Aorta (tissue), 5 donors: ENCODE measurements around the gene TP63. TPM values are rescaled to one million over a fixed set of nuclear protein-coding genes. Genes with fewer than 3 reads are reported as not detected.
"Not testable (repeated sequence)": the region's sequence is repeated elsewhere in the genome, so short reads cannot be mapped to it uniquely, and the experiment has no call there.

ENCODE experiments used
- ATAC-seq: fragments of 200-7000 bp; cut with Tn5 transposase; one replicate; pipeline ENCODE4 v1.9.1; 2022; ENCODE audit warnings: moderate library complexity; ENCODE audit not compliant: low FRiP score
- DNase-seq, 2 donors: peaks; one replicate each; pipeline ENCODE4 v3.0.0-alpha.2; 2020
- H3K27ac ChIP-seq, 2 donors: one replicate each; pipeline ENCODE4 v1.5.1; 2013; ENCODE audit warnings: low read length in 2 of 2, mild to moderate bottlenecking in 2 of 2, moderate library complexity in 2 of 2, control low read depth in 1 of 2, inconsistent platforms in 1 of 2, low read depth in 1 of 2
- H3K27me3 ChIP-seq, 2 donors: one replicate each; pipeline ENCODE4 v1.6.1; 2013; ENCODE audit warnings: control low read depth in 1 of 2, low read length in 1 of 2, mild to moderate bottlenecking in 1 of 2, moderate library complexity in 1 of 2; ENCODE audit not compliant: insufficient read depth in 2 of 2, control insufficient read depth in 1 of 2
- H3K36me3 ChIP-seq, 2 donors: one replicate each; pipeline ENCODE4 v1.6.1; 2013; ENCODE audit warnings: control low read depth in 1 of 2, low read length in 1 of 2, mild to moderate bottlenecking in 1 of 2; ENCODE audit not compliant: insufficient read depth in 2 of 2, control insufficient read depth in 1 of 2
- H3K4me1 ChIP-seq, 2 donors: one replicate each; pipeline ENCODE4 v1.6.1; 2013; ENCODE audit warnings: low read length in 2 of 2, control low read depth in 1 of 2, mild to moderate bottlenecking in 1 of 2, moderate library complexity in 1 of 2; ENCODE audit not compliant: insufficient read depth in 2 of 2, control insufficient read depth in 1 of 2
- H3K4me3 ChIP-seq, 2 donors: one replicate each; pipeline ENCODE4 v1.5.1; 2013; ENCODE audit warnings: low read length in 2 of 2, control low read depth in 1 of 2, mild to moderate bottlenecking in 1 of 2
- H3K9me3 ChIP-seq: one replicate; pipeline ENCODE4 v1.6.1; 2013; ENCODE audit warnings: mild to moderate bottlenecking, low read length; ENCODE audit not compliant: control insufficient read depth
- WGBS, 2 donors: extraction: QIAGEN DNeasy Blood & Tissue Kit; methylation state at CpG; one replicate each; pipeline ENCODE4 v1.1.7; 2013; 5-methylcytosine and 5-hydroxymethylcytosine counted together
- intact Hi-C, 2 donors: fragments of 100-400 bp; cut with DNase I; formaldehyde crosslinking; loops; one replicate each; pipeline versions ENCODE4 v1.14.2 to v1.15.0; 2022
- polyA plus RNA-seq, 2 donors: library from polyadenylated mRNA; stranded (reverse); fragments of 200-250 nt; gene quantifications; one replicate each; pipeline ENCODE4 v1.2.3, GENCODE V29; 2013
- total RNA-seq, 2 donors: library from RNA; stranded (reverse); fragmentation: NEBNext Ultra II Directional; extraction: Animal tissue kit (Norgen Biotek cat#: 25700); gene quantifications; one replicate each; pipeline ENCODE4 v1.2.1, GENCODE V29; 2021
- donor health status: healthy with polysubstance abuse.
- donor health status: Bipolar disorder and iron deficiency.
- donor health status: DM: no; HTN: no; CAD: no.
- donor health status: DM: no; HTN: no; CAD: no.
- donor health status: DM: yes; HTN: yes; CAD: no.

Gene TP63
- total and polyA plus RNA-seq, 4 donors: 0.03 to 0.72 (median 0.34) TPM

- H3K4me3 ChIP-seq: no peak overlapping the region
- H3K9me3 ChIP-seq: no peaks in the 10 kb centered on the region
- DNase-seq (no peak), ATAC-seq (no peak)
- H3K36me3 ChIP-seq: no peaks in the 10 kb centered on the region
- no peak overlapping the region for H3K27ac ChIP-seq
- H3K27me3 ChIP-seq: no peaks in the 10 kb centered on the region
- 76 to 79% methylated on average over 1 of the region's 1 CpG for WGBS, 2 donors
- H3K4me1 ChIP-seq: no peaks in the 10 kb centered on the region
- intact Hi-C loops: no loop called here
Observed at GRCh38 chr3:189659571-189659970, 28.4 kb downstream of the TP63 start.

- H3K36me3 ChIP-seq: no peaks in the 10 kb centered on the region
- no peaks in the 10 kb centered on the region for H3K9me3 ChIP-seq
- DNase-seq (no peak), ATAC-seq (peak; percentile 68)
- H3K27ac ChIP-seq: no peak overlapping the region
- H3K4me1 ChIP-seq: no peaks in the 10 kb centered on the region
- 23 to 38% methylated on average over 1 of the region's 1 CpG for WGBS, 2 donors
- intact Hi-C loops: no loop called here
- no peak overlapping the region for H3K4me3 ChIP-seq
- no peaks in the 10 kb centered on the region for H3K27me3 ChIP-seq
Observed at GRCh38 chr3:189664311-189664710, 33.1 kb downstream of the TP63 start.

DNA sequence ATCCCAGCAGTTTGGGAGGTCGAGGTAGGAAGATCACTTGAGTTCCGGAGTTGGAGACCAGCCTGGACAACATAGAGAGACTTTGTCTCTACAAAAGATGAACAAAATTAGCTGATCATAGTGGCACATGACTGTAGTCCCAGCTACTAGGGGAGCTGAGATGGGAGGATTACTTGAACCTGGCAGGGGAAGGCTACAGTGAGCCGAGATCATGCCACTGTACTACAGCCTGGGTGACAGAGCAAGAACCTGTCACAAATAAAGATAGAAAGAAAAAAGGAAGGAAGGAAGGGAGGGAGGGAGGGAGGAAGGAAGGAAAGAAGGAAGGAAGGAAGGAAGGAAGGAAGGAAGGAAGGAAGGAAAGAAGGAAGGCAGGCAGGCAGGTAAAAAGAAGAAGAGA, 41.2 kb downstream of the TP63 start:
- ATAC-seq, H3K4me1 ChIP-seq, H3K9me3 ChIP-seq, H3K36me3 ChIP-seq, intact Hi-C loops, H3K27me3 ChIP-seq, DNase-seq, H3K27ac ChIP-seq, H3K4me3 ChIP-seq: not testable (repeated sequence)
- 92 to 94% methylated on average over 3 of the region's 3 CpGs for WGBS, 2 donors

- H3K4me3 ChIP-seq: no peak overlapping the region
- H3K4me1 ChIP-seq: no peaks in the 10 kb centered on the region
- H3K9me3 ChIP-seq: no peaks in the 10 kb centered on the region
- 67 to 74% methylated on average over 2 of the region's 2 CpGs for WGBS, 2 donors
- H3K27me3 ChIP-seq: no peaks in the 10 kb centered on the region
- ATAC-seq: no peak
- no peaks in the 10 kb centered on the region for H3K36me3 ChIP-seq
- intact Hi-C loops: no loop called here
- H3K27ac ChIP-seq: no peak overlapping the region
- no peak for DNase-seq
Observed at GRCh38 chr3:189673535-189673934, 42.3 kb downstream of the TP63 start.

DNA sequence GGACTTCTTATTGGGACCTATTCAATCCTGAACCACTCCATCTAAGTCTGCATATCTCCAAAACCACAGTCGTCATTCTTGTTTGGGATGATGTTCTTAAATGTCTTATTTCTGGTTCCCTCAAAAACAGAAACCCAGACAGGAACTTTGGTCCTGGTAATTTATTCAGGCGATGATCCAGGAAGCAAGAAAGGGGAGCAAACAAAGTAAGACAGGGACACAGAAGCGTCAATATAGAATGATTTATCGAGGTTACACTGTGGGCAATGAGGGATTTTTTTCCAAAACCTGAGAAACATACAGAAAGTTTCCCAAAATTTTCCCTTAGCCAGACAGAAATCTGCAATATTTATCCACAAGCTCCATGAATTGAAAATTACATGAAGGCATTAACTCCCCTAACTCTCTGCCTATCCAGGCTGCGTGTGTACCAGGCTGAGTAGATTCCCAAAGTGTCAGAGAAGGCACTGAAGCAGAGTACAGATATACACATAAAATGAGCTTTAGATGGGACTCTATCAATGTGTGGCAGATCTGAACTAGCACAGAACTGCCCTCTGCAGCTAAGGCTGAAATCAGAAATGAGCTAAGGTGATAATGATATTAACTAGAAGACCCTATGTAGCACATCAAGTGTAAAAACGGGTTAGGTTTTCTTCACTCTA, 43.2 kb downstream of the TP63 start:
- H3K36me3 ChIP-seq: no peaks in the 10 kb centered on the region
- WGBS, 2 donors: 79 to 85% methylated on average over 6 of the region's 6 CpGs
- no peaks in the 10 kb centered on the region for H3K9me3 ChIP-seq
- no peak for DNase-seq
- no peak overlapping the region for H3K27ac ChIP-seq
- H3K4me1 ChIP-seq: no peaks in the 10 kb centered on the region
- intact Hi-C loops: no loop called here
- no peak for ATAC-seq
- no peaks in the 10 kb centered on the region for H3K27me3 ChIP-seq
- no peak overlapping the region for H3K4me3 ChIP-seq

- no peaks in the 10 kb centered on the region for H3K9me3 ChIP-seq
- no peaks in the 10 kb centered on the region for H3K27me3 ChIP-seq
- DNase-seq: no peak
- 73 to 79% methylated on average over 4 of the region's 4 CpGs for WGBS, 2 donors
- no peak overlapping the region for H3K4me3 ChIP-seq
- H3K36me3 ChIP-seq: no peaks in the 10 kb centered on the region
- H3K4me1 ChIP-seq: no peaks in the 10 kb centered on the region
- H3K27ac ChIP-seq: no peak overlapping the region
- ATAC-seq: no peak
- intact Hi-C loops: no loop called here
Observed at GRCh38 chr3:189677667-189678066, 46.5 kb downstream of the TP63 start.

DNA sequence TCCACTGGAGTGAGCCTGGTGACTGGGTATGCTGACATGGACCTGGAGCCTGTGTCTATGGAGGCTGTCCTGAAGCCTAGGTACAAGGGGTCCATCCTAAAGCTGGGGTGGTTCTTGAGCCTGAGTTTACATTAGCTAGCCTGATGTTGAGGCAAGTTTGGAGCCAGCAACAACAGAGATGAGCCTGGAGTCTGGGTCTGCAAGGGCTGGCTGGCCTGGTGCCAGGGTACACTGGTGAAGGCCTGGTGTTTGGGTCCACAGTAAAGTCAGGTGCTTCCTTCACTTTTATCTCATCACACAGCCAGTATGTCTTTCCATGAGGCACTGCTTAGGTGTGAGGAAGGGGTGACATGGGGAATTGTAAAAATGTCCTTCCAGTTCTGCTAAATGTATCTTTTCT, 49.5 kb downstream of the TP63 start:
- Histone ChIP-seq H3K27ac (no peak overlapping the region), H3K4me3 (no peak overlapping the region), H3K36me3 (no peaks in the 10 kb centered on the region), H3K9me3 (no peaks in the 10 kb centered on the region), H3K4me1 (no peaks in the 10 kb centered on the region), H3K27me3 (no peaks in the 10 kb centered on the region)
- no peak for DNase-seq
- intact Hi-C loops: no loop called here
- ATAC-seq: no peak

GRCh38 chr3:189683546-189684255, 52.5 kb downstream of the TP63 start:
- Histone ChIP-seq H3K4me1 (no peaks in the 10 kb centered on the region), H3K27ac (no peak overlapping the region), H3K4me3 (no peak overlapping the region), H3K36me3 (no peaks in the 10 kb centered on the region), H3K9me3 (no peaks in the 10 kb centered on the region), H3K27me3 (no peaks in the 10 kb centered on the region)
- ATAC-seq (no peak), DNase-seq (no peak)
- intact Hi-C loops: no loop called here
- WGBS, 2 donors: 47 to 60% methylated on average over 3 of the region's 3 CpGs

DNA sequence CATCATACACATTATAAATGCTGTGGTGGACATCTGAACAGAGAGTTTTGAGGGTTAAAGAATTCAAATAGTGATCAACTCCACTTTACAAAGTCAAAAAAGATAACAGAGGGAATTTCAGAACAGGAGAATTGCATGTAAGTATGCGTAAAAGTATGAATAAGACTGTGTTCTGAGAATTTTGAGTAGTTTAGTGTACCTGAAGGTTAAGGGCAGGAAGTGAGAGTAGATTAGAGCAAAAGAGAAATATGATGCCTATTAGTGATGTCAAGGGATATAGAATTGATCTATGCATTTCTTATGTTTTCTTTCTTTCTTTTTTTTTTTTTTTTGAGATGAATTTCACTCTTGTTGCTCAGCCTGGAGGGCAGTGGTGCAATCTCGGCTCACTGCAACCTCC, 53.1 kb downstream of the TP63 start:
- Histone ChIP-seq H3K9me3 (no peaks in the 10 kb centered on the region), H3K27ac (no peak overlapping the region), H3K4me1 (no peaks in the 10 kb centered on the region), H3K36me3 (no peaks in the 10 kb centered on the region), H3K27me3 (no peaks in the 10 kb centered on the region), H3K4me3 (no peak overlapping the region)
- WGBS, 2 donors: 85 to 95% methylated on average over 2 of the region's 2 CpGs
- DNase-seq (no peak), ATAC-seq (no peak)
- intact Hi-C loops: no loop called here
